GM18951 (cell line): ENCODE data around the gene MRPL20.
"Not testable (repeated sequence)": the region's sequence is repeated elsewhere in the genome, so short reads cannot be mapped to it uniquely, and the experiment has no call there.

Experiments used
- POLR2A ChIP-seq: IDR thresholded peaks from 4 replicates; pipeline ENCODE4 v1.6.1; 2011; ENCODE audit warnings: mild to moderate bottlenecking; ENCODE audit not compliant: insufficient read length, insufficient read depth; ENCODE audit errors: extremely low read depth
- in situ Hi-C: fragments of 300-500 bp; cut with MboI; formaldehyde crosslinking; loops from one replicate; pipeline ENCODE4 v1.12.0; 2022; ENCODE audit warnings: low sequenced_read_pairs, mixed read lengths, inconsistent platforms; ENCODE audit not compliant: unreplicated experiment

Gene MRPL20

GRCh38 chr1:1419363-1419812 is 12.3 kb upstream of the MRPL20 start:
- in situ Hi-C loops = no loop called here
- no peak for TF ChIP-seq POLR2A

GRCh38 chr1:1418464-1419362 is 11.6 kb upstream of the MRPL20 start:
- in situ Hi-C loops = no loop called here
- TF ChIP-seq POLR2A = no peak

GRCh38 chr1:1417825-1418463 is 10.9 kb upstream of the MRPL20 start:
- in situ Hi-C loops = not testable (repeated sequence)

DNA sequence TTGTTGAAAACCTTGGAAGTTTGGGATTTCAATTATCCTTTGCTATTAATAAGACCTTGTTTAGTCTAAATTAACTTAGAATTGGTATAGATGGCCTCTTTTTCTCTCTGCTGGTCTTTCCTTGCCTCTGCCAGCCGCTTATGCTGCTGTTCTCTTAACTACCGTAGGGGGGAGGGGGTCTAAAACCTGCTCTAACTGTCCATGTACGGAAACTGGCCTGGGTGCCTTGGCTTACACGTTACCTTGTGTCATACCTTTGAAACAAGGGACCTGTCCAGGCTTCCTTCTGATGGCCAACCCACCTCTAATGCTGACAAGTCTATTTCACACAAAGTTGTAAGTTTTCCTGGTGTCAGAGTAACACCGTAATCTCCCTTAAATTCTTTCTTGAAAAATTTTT is 10.3 kb upstream of the MRPL20 start:
- in situ Hi-C loops = not testable (repeated sequence)

- in situ Hi-C loops = no loop called here
- TF ChIP-seq POLR2A = no peak
Observed at GRCh38 chr1:1415751-1416150, 8.7 kb upstream of the MRPL20 start.

- in situ Hi-C loops = not testable (repeated sequence)
Observed at GRCh38 chr1:1412311-1412902, 5.3 kb upstream of the MRPL20 start.

- in situ Hi-C loops = no loop called here
Observed at GRCh38 chr1:1411626-1412025, 4.5 kb upstream of the MRPL20 start.

DNA sequence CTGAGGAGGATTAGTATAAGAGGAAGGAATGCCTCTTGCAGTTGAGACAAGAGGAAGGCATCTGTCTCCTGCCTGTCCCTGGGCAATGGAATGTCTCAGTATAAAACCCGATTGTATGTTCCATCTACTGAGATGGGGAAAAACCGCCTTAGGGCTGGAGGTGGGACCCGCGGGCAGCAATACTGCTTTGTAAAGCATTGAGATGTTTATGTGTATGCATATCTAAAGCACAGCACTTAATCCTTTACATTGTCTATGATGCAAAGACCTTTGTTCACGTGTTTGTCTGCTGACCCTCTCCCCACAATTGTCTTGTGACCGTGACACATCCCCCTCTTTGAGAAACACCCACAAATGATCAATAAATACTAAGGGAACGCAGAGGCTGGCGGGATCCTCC is 3.1 kb upstream of the MRPL20 start:
- in situ Hi-C loops = not testable (repeated sequence)

More at GRCh38 chr1:1411626-1412025, 4.5 kb upstream of the MRPL20 start:
- TF ChIP-seq POLR2A = no peak

DNA sequence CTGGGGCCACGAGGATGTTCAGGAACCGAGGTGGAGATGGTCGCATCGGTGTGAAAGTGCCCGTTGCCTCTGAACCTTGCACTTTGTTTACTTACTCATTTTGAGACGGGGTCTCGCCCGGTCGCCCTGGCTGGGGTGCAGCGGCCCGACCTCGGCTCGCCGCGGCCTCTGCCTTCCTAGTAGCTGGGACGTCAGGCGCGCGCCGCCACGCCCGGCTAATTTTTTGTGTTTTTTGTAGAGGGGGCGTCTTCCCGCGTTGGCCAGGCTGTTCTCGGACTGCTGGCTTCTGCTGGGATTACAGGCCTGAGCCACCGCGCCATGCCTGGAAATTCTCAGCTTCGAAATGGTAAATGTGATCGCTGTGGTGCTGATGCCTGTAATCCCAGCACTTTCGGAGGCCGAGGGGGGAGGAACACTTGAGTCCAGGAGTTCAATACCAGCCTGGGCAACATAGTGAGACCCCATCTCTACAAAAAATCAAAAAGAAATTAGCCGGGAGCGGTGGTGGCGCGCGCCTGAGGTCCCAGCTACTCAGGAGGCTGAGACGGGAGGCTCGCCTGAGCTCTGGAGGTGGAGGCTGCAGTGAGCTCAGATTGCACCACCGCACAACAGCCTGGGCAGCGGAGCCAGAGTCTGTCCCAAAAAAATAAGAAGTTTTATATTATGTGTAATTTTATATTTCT is 684 bp upstream of the MRPL20 start:
- TF ChIP-seq POLR2A = no peak
- in situ Hi-C loops = no loop called here

- no peak for TF ChIP-seq POLR2A
- in situ Hi-C loops = no loop called here
Observed at GRCh38 chr1:1406101-1406820, 832 bp downstream of the MRPL20 start.

DNA sequence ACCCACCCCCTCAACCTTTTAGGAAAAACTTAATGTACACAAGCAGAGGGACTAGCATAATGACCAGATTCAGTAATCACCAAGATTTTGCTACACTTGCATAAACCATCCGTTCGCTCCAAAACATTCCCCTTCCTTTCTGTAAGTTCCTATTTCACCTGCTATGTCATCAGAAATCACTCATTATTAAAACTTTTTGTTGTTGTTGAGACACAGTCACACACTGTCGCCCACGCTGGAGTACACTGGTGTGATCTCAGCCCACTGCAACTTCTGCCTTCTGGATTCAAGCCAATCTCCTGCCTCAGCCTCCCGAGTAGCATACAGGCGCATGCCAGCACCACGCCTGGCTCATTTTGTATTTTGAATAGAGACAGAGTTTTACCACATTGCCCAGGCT is 3.4 kb downstream of the MRPL20 start:
- no peak for TF ChIP-seq POLR2A
- in situ Hi-C loops = no loop called here

DNA sequence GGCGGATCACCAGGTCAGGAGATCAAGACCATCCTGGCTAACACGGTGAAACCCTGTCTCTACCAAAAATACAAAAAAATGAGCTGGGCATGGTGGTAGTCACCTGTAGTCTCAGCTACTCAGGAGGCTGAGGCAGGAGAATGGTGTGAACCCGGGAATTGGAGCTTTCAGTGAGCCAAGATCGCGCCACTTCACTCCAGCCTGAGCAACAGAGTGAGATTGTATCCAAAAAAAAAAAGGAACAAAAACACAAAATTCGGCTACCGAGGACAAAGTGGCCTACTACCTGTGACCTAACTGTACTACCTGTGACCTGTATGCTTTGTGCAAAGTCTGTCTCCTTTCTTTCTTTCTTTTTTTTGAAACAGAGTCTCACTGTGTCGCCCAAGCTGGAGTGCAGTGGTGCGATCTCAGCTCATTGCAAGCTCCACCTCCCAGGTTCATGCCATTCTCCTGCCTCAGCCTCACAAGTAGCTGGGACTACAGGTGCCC is 4.1 kb downstream of the MRPL20 start:
- in situ Hi-C loops = not testable (repeated sequence)
